SK-N-SH (cell line): ENCODE data around the gene MB. TPM values are rescaled to one million over a fixed set of nuclear protein-coding genes. Genes with fewer than 3 reads are reported as not detected.

Source experiments
- CTCF ChIA-PET: fragments of 300-600, 350-600 bp; formaldehyde crosslinking; extraction: SDS; loops from one replicate; lab custom pipeline; 2021; lab: Yijun Ruan, JAX
- POLR2A ChIA-PET: fragments of 350-600 bp; sonication (Branson Sonifier 250); formaldehyde crosslinking; extraction: SDS; loops from one replicate; lab custom pipeline; 2020; ENCODE audit warnings: antibody characterized with exemption, inconsistent platforms; lab: Yijun Ruan, JAX
- DNase-seq: peaks from one replicate; pipeline ENCODE4 v3.0.0; 2012
- H2AFZ ChIP-seq: fragments of 200-600 bp; sonication (generic); 2 replicates; pipeline ENCODE4 v1.8.1; 2016; ENCODE audit warnings: antibody characterized with exemption, mild to moderate bottlenecking, low read depth
- H3F3A ChIP-seq: fragments of 200-600 bp; sonication (generic); replicated peaks from 2 replicates; pipeline ENCODE3; 2016; ENCODE audit warnings: antibody characterized with exemption, mild to moderate bottlenecking; ENCODE audit not compliant: insufficient read depth
- H3K27ac ChIP-seq, 2 experiments: fragments of 200-500 bp in 1 of 2; fragments of 200-600 bp in 1 of 2; sonication (Bioruptor generic) in 1 of 2; sonication (generic), shearing (Covaris generic) in 1 of 2; 2 replicates each; pipeline versions ENCODE4 v1.5.1 to v1.6.1; 2014 to 2016; ENCODE audit warnings: low read depth in 2 of 2, inconsistent platforms in 1 of 2, low read length in 1 of 2, mild to moderate bottlenecking in 1 of 2, mixed read lengths in 1 of 2
- H3K27me3 ChIP-seq: fragments of 200-600 bp; sonication (generic), shearing (Covaris generic); 2 replicates; pipeline ENCODE4 v1.6.1; 2016; ENCODE audit warnings: mixed run types; ENCODE audit not compliant: insufficient read depth
- H3K36me3 ChIP-seq, 2 experiments: fragments of 200-500 bp in 1 of 2; fragments of 200-600 bp in 1 of 2; sonication (Bioruptor generic) in 1 of 2; sonication (generic) in 1 of 2; replicated peaks in 1 of 2; 2 replicates each; pipeline versions ENCODE3 to v1.5.1; 2014 to 2016; ENCODE audit warnings: low read length in 1 of 2, mild to moderate bottlenecking in 1 of 2; ENCODE audit not compliant: insufficient read depth in 2 of 2, control insufficient read depth in 1 of 2
- H3K4me1 ChIP-seq, 2 experiments: fragments of 200-500 bp in 1 of 2; fragments of 200-600 bp in 1 of 2; sonication (Bioruptor generic) in 1 of 2; sonication (generic), shearing (Covaris generic) in 1 of 2; 2 replicates each; pipeline versions ENCODE4 v1.5.1 to v1.6.1; 2014 to 2016; ENCODE audit warnings: low read depth in 1 of 2, low read length in 1 of 2, mixed run types in 1 of 2; ENCODE audit not compliant: insufficient read depth in 2 of 2, control insufficient read depth in 1 of 2
- H3K4me2 ChIP-seq: fragments of 200-600 bp; sonication (generic), shearing (Covaris generic); 2 replicates; pipeline ENCODE4 v1.6.1; 2017; ENCODE audit warnings: mixed run types
- H3K4me3 ChIP-seq, 2 experiments: fragments of 200-500 bp in 1 of 2; fragments of 200-600 bp in 1 of 2; sonication (Bioruptor generic) in 1 of 2; sonication (generic), shearing (Covaris generic) in 1 of 2; 2 replicates each; pipeline versions ENCODE4 v1.5.1 to v1.8.1; 2014 to 2016; ENCODE audit warnings: low read depth in 2 of 2, inconsistent platforms in 1 of 2, low read length in 1 of 2, mild to moderate bottlenecking in 1 of 2, mixed read lengths in 1 of 2, moderate library complexity in 1 of 2
- H3K79me2 ChIP-seq: fragments of 200-600 bp; sonication (generic); 2 replicates; pipeline ENCODE4 v1.8.1; 2017; ENCODE audit warnings: mild to moderate bottlenecking; ENCODE audit not compliant: insufficient read depth
- H3K9ac ChIP-seq: fragments of 200-600 bp; sonication (generic); 2 replicates; pipeline ENCODE4 v1.6.1; 2017; ENCODE audit warnings: mixed run types
- H3K9me2 ChIP-seq: fragments of 200-600 bp; sonication (generic); 2 replicates; pipeline ENCODE4 v1.6.1; 2017; ENCODE audit warnings: mixed run types
- H3K9me3 ChIP-seq: fragments of 200-600 bp; sonication (generic); 2 replicates; pipeline ENCODE4 v1.6.1; 2017; ENCODE audit warnings: mixed run types, mild to moderate bottlenecking, moderate library complexity
- H4K20me1 ChIP-seq: fragments of 200-600 bp; sonication (generic); 2 replicates; pipeline ENCODE4 v1.6.1; 2017; ENCODE audit warnings: mild to moderate bottlenecking, mixed run types; ENCODE audit not compliant: insufficient read depth
- ELF1 ChIP-seq: IDR thresholded peaks from 2 replicates; pipeline ENCODE4 v1.4.0; 2012
- EP300 ChIP-seq, 2 experiments: IDR thresholded peaks; 2 replicates each; pipeline versions ENCODE4 v1.4.0 to v1.6.1; 2012; ENCODE audit warnings: borderline replicate concordance in 1 of 2, low read depth in 1 of 2, low read length in 1 of 2
- EZH2phosphoT487 ChIP-seq: fragments of 200-600 bp; sonication (generic); IDR thresholded peaks from 2 replicates; pipeline ENCODE4 v1.6.1; 2017; ENCODE audit warnings: low read depth, mixed run types, mild to moderate bottlenecking, antibody characterized with exemption, moderate library complexity, borderline replicate concordance
- FOSL2 ChIP-seq: IDR thresholded peaks from 2 replicates; pipeline ENCODE4 v1.4.0; 2012; ENCODE audit warnings: low read depth, mild to moderate bottlenecking, moderate library complexity, borderline replicate concordance
- GABPA ChIP-seq: IDR thresholded peaks from 2 replicates; pipeline ENCODE4 v1.4.0; 2012; ENCODE audit warnings: low read depth, mild to moderate bottlenecking
- GATA2 ChIP-seq: sonication (generic); formaldehyde crosslinking; IDR thresholded peaks from 2 replicates; pipeline ENCODE4 v1.5.0; 2020; ENCODE audit warnings: mild to moderate bottlenecking, missing genetic modification reagents
- MEF2A ChIP-seq: IDR thresholded peaks from 2 replicates; pipeline ENCODE4 v1.4.0; 2012; ENCODE audit warnings: low read depth, borderline replicate concordance
- MXI1 ChIP-seq: IDR thresholded peaks from 2 replicates; pipeline ENCODE4 v1.6.1; 2012; ENCODE audit warnings: mild to moderate bottlenecking, low read depth, low read length, improper control_type of control experiment
- NFIC ChIP-seq: IDR thresholded peaks from 2 replicates; pipeline ENCODE4 v1.4.0; 2012; ENCODE audit warnings: borderline replicate concordance
- NRF1 ChIP-seq: IDR thresholded peaks from 2 replicates; pipeline ENCODE4 v1.6.1; 2012; ENCODE audit warnings: low read depth, mild to moderate bottlenecking, low read length
- POLR2AphosphoS5 ChIP-seq: IDR thresholded peaks from 2 replicates; pipeline ENCODE4 v1.6.1; 2012; ENCODE audit warnings: low read depth, low read length
- RAD21 ChIP-seq: IDR thresholded peaks from 2 replicates; pipeline ENCODE4 v1.6.1; 2012; ENCODE audit warnings: mild to moderate bottlenecking, low read length
- RXRA ChIP-seq: IDR thresholded peaks from 2 replicates; pipeline ENCODE4 v1.4.0; 2012; ENCODE audit warnings: low read depth, mild to moderate bottlenecking, borderline replicate concordance
- SIN3A ChIP-seq: IDR thresholded peaks from 2 replicates; pipeline ENCODE4 v1.6.1; 2012; ENCODE audit warnings: low read depth, mild to moderate bottlenecking, low read length, moderate library complexity, borderline replicate concordance
- SMC3 ChIP-seq: IDR thresholded peaks from 2 replicates; pipeline ENCODE4 v1.6.1; 2012; ENCODE audit warnings: low read depth, low read length, improper control_type of control experiment
- TAF1 ChIP-seq: IDR thresholded peaks from 2 replicates; pipeline ENCODE4 v1.6.1; 2012; ENCODE audit warnings: low read depth, mild to moderate bottlenecking, low read length, moderate library complexity, borderline replicate concordance
- TEAD4 ChIP-seq: IDR thresholded peaks from 2 replicates; pipeline ENCODE4 v1.4.0; 2012; ENCODE audit warnings: mild to moderate bottlenecking, borderline replicate concordance; ENCODE audit not compliant: insufficient read depth
- USF1 ChIP-seq: IDR thresholded peaks from 2 replicates; pipeline ENCODE4 v1.4.0; 2012; ENCODE audit warnings: low read depth, borderline replicate concordance
- USF2 ChIP-seq: fragments of 150-350 bp; IDR thresholded peaks from 2 replicates; pipeline ENCODE4 v1.6.1; 2017; ENCODE audit warnings: antibody characterized with exemption, low read length, low read depth, borderline replicate concordance
- WGBS: methylation state at CpG from one replicate; pipeline ENCODE4 v1.1.6; 2017; ENCODE audit warnings: low lambda C conversion rate; 5-methylcytosine and 5-hydroxymethylcytosine counted together
- polyA plus RNA-seq, 3 experiments: library from polyadenylated mRNA; depleted of rRNA; stranded (reverse); fragments of >200 nt; gene quantifications; 2 replicates each; pipeline ENCODE4 v1.2.3, GENCODE V29; 2012
- TF ChIP-seq, protein P1 (sequence below): fragments of 200-600 bp; sonication (generic); IDR thresholded peaks from 2 replicates; pipeline ENCODE4 v1.6.1; 2017; ENCODE audit warnings: antibody characterized with exemption, mild to moderate bottlenecking, moderate library complexity
- TF ChIP-seq, protein P2 (sequence below): IDR thresholded peaks from 2 replicates; pipeline ENCODE4; 2012
- TF ChIP-seq, protein P3 (sequence below): IDR thresholded peaks from 2 replicates; pipeline ENCODE4 v1.6.1; 2012; ENCODE audit warnings: mild to moderate bottlenecking, low read depth, low read length, moderate library complexity
- TF ChIP-seq, protein P4 (sequence below): IDR thresholded peaks from 2 replicates; pipeline ENCODE4 v1.4.0; 2012; ENCODE audit warnings: low read depth, borderline replicate concordance

Gene MB
- polyA plus RNA-seq, 1 of the 3 experiments (the other 2 are of a cell fraction) = 0.95 TPM

DNA sequence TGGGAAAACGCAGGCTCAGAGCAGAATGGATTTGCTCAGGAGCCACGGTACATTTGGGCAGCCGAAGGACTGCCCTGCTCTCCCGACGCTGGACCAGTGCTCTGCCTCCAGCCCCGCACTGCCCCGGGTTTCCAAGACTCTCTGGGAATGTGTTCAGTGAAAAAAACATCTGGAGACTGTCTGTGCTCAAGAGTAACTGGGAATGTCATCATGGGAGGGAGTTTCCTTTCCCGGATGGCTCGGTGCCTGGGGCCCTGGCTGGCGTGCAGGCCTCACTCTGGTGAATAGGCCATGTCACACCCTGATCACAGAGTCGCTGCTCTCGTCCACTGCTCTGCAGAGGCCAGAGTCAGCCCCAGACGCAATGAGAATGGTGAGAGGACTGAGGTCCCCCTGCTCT, 21.3 kb upstream of the MB start:
- H3K36me3 ChIP-seq = no peaks in the 10 kb centered on the region
- ChIA-PET POLR2A (no interaction called here), CTCF (interaction anchor here (0.7 to 2.9 kb wide), 2 partner anchors 11 to 204 kb away, joined by 3 to 12 read pairs; no protein-coding TSS in a partner anchor)
- H3K9ac ChIP-seq = peak overlapping the region; percentile 60
- H3K79me2 ChIP-seq = no peaks in the 10 kb centered on the region
- no peaks in the 10 kb centered on the region for H4K20me1 ChIP-seq
- H3K4me2 ChIP-seq = 0 out of 2 replicates have a peak overlapping the region, but pooled peaks have one; percentile 24
- no peak overlapping the region for H3K4me3 ChIP-seq
- no peaks in the 10 kb centered on the region for H3K27me3 ChIP-seq
- H3K27ac ChIP-seq = peak overlapping the region; percentile 70 to 95
- peak; percentile 89 for DNase-seq
- H3K9me2 ChIP-seq = no peaks in the 10 kb centered on the region
- H3K9me3 ChIP-seq = no peaks in the 10 kb centered on the region
- 18% methylated on average over 12 of the region's 13 CpGs for WGBS
- H3K4me1 ChIP-seq = peaks cover 7 to 29% of the 10 kb centered on the region in 2 experiments; a peak in 2 of 4 replicates
- H3F3A ChIP-seq = no peaks in the 10 kb centered on the region
- H2AFZ ChIP-seq = peak overlapping the region; percentile 91
- TF ChIP-seq MEF2A (no peak), FOSL2 (no peak), GATA2 (CRISPR knock-in tag) (no peak), NFIC (no peak; the same call in 1 of the 2 replicates), POLR2AphosphoS5 (peak; percentile 70; the same call in 1 of the 2 replicates), EP300 (IDR thresholded peaks at IDR 0.05; ENCODE audit: borderline replicate concordance in 1 of 2, low read depth in 1 of 2, low read length in 1 of 2) (peak in 1 of 2 experiments; percentile 85; a peak in 2 of 4 replicates), ELF1 (no peak), MXI1 (peak; percentile 60; the same call in 1 of the 2 replicates), SIN3A (0 out of 2 replicates have a peak, but pooled peaks have one; percentile 23), GABPA (no peak), RXRA (no peak), RAD21 (0 out of 2 replicates have a peak, but pooled peaks have one; percentile 21), NRF1 (no peak), EZH2phosphoT487 (no peak), TAF1 (peak; percentile 4; the same call in 1 of the 2 replicates), TEAD4 (no peak), USF1 (no peak), SMC3 (no peak), USF2 (no peak)
- TF ChIP-seq, protein P1, sequence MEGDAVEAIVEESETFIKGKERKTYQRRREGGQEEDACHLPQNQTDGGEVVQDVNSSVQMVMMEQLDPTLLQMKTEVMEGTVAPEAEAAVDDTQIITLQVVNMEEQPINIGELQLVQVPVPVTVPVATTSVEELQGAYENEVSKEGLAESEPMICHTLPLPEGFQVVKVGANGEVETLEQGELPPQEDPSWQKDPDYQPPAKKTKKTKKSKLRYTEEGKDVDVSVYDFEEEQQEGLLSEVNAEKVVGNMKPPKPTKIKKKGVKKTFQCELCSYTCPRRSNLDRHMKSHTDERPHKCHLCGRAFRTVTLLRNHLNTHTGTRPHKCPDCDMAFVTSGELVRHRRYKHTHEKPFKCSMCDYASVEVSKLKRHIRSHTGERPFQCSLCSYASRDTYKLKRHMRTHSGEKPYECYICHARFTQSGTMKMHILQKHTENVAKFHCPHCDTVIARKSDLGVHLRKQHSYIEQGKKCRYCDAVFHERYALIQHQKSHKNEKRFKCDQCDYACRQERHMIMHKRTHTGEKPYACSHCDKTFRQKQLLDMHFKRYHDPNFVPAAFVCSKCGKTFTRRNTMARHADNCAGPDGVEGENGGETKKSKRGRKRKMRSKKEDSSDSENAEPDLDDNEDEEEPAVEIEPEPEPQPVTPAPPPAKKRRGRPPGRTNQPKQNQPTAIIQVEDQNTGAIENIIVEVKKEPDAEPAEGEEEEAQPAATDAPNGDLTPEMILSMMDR = no peak
- TF ChIP-seq, protein P2, sequence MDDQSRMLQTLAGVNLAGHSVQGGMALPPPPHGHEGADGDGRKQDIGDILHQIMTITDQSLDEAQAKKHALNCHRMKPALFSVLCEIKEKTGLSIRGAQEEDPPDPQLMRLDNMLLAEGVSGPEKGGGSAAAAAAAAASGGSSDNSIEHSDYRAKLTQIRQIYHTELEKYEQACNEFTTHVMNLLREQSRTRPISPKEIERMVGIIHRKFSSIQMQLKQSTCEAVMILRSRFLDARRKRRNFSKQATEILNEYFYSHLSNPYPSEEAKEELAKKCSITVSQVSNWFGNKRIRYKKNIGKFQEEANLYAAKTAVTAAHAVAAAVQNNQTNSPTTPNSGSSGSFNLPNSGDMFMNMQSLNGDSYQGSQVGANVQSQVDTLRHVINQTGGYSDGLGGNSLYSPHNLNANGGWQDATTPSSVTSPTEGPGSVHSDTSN = peak; percentile 63
- TF ChIP-seq, protein P3, sequence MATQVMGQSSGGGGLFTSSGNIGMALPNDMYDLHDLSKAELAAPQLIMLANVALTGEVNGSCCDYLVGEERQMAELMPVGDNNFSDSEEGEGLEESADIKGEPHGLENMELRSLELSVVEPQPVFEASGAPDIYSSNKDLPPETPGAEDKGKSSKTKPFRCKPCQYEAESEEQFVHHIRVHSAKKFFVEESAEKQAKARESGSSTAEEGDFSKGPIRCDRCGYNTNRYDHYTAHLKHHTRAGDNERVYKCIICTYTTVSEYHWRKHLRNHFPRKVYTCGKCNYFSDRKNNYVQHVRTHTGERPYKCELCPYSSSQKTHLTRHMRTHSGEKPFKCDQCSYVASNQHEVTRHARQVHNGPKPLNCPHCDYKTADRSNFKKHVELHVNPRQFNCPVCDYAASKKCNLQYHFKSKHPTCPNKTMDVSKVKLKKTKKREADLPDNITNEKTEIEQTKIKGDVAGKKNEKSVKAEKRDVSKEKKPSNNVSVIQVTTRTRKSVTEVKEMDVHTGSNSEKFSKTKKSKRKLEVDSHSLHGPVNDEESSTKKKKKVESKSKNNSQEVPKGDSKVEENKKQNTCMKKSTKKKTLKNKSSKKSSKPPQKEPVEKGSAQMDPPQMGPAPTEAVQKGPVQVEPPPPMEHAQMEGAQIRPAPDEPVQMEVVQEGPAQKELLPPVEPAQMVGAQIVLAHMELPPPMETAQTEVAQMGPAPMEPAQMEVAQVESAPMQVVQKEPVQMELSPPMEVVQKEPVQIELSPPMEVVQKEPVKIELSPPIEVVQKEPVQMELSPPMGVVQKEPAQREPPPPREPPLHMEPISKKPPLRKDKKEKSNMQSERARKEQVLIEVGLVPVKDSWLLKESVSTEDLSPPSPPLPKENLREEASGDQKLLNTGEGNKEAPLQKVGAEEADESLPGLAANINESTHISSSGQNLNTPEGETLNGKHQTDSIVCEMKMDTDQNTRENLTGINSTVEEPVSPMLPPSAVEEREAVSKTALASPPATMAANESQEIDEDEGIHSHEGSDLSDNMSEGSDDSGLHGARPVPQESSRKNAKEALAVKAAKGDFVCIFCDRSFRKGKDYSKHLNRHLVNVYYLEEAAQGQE = no peak
- TF ChIP-seq, protein P4, sequence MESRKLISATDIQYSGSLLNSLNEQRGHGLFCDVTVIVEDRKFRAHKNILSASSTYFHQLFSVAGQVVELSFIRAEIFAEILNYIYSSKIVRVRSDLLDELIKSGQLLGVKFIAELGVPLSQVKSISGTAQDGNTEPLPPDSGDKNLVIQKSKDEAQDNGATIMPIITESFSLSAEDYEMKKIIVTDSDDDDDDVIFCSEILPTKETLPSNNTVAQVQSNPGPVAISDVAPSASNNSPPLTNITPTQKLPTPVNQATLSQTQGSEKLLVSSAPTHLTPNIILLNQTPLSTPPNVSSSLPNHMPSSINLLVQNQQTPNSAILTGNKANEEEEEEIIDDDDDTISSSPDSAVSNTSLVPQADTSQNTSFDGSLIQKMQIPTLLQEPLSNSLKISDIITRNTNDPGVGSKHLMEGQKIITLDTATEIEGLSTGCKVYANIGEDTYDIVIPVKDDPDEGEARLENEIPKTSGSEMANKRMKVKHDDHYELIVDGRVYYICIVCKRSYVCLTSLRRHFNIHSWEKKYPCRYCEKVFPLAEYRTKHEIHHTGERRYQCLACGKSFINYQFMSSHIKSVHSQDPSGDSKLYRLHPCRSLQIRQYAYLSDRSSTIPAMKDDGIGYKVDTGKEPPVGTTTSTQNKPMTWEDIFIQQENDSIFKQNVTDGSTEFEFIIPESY = no peak
